Neural cell (in vitro differentiated cells): ENCODE measurements around the gene CARD9. TPM values are rescaled to one million over a fixed set of nuclear protein-coding genes. Genes with fewer than 3 reads are reported as not detected.
"Not testable (repeated sequence)": the region's sequence is repeated elsewhere in the genome, so short reads cannot be mapped to it uniquely, and the experiment has no call there.

Source experiments
- H2AFZ ChIP-seq: fragments of 200-600, 300-800 bp; sonication (generic), shearing (Covaris generic); 2 replicates; pipeline ENCODE4 v1.6.0; 2014; ENCODE audit warnings: low read depth, mild to moderate bottlenecking, antibody characterized with exemption, low read length, moderate library complexity
- H3F3A ChIP-seq: fragments of 200-600 bp; shearing (Covaris generic); 2 replicates; pipeline ENCODE4 v1.6.1; 2016; ENCODE audit warnings: mild to moderate bottlenecking, moderate library complexity, mixed read lengths, antibody characterized with exemption, low read length; ENCODE audit not compliant: insufficient read depth, poor library complexity, severe bottlenecking
- H3K27ac ChIP-seq: fragments of 200-600, 300-800 bp; sonication (generic), shearing (Covaris generic); 2 replicates; pipeline ENCODE4 v1.5.1; 2014; ENCODE audit warnings: mild to moderate bottlenecking, low read length, moderate library complexity
- H3K27me3 ChIP-seq: fragments of 300-800, 200-600 bp; sonication (generic), shearing (Covaris generic); 2 replicates; pipeline ENCODE4 v1.6.0; 2014; ENCODE audit warnings: mild to moderate bottlenecking, low read depth, low read length, moderate library complexity; ENCODE audit not compliant: insufficient read depth
- H3K36me3 ChIP-seq: fragments of 300-800, 200-600 bp; sonication (generic), shearing (Covaris generic); 2 replicates; pipeline ENCODE4 v1.5.1; 2014; ENCODE audit warnings: mild to moderate bottlenecking, antibody characterized with exemption, low read length, moderate library complexity; ENCODE audit not compliant: insufficient read depth
- H3K4me2 ChIP-seq: fragments of 300-800, 200-600 bp; sonication (generic), shearing (Covaris generic); 2 replicates; pipeline ENCODE4 v1.6.0; 2014; ENCODE audit warnings: mild to moderate bottlenecking, low read length
- H3K4me3 ChIP-seq: fragments of 300-800, 200-600 bp; sonication (generic), shearing (Covaris generic); 2 replicates; pipeline ENCODE4 v1.5.1; 2014; ENCODE audit warnings: mild to moderate bottlenecking, low read length, moderate library complexity
- H3K79me2 ChIP-seq: fragments of 200-600 bp; shearing (Covaris generic); replicated peaks from 2 replicates; pipeline ENCODE4 v1.6.0; 2014; ENCODE audit warnings: mild to moderate bottlenecking, low read length, moderate library complexity; ENCODE audit not compliant: insufficient read depth
- H3K9ac ChIP-seq: fragments of 300-800, 200-600 bp; sonication (generic), shearing (Covaris generic); 2 replicates; pipeline ENCODE4 v1.6.1; 2016; ENCODE audit warnings: mild to moderate bottlenecking, low read length, mixed read lengths
- H3K9me2 ChIP-seq: fragments of 200-600 bp; shearing (Covaris generic); 2 replicates; pipeline ENCODE4 v1.6.1; 2016; ENCODE audit warnings: mild to moderate bottlenecking, low read length, mixed read lengths; ENCODE audit not compliant: insufficient read depth
- H3K9me3 ChIP-seq: fragments of 200-600, 300-800 bp; sonication (generic), shearing (Covaris generic); 2 replicates; pipeline ENCODE4 v1.6.1; 2016; ENCODE audit warnings: mild to moderate bottlenecking, mixed run types, low read length, moderate library complexity, mixed read lengths
- H4K20me1 ChIP-seq: fragments of 200-600 bp; shearing (Covaris generic); 2 replicates; pipeline ENCODE4 v1.6.1; 2016; ENCODE audit warnings: mild to moderate bottlenecking, mixed run types; ENCODE audit not compliant: insufficient read depth
- CTCF ChIP-seq: fragments of 450-650 bp; IDR thresholded peaks from 2 replicates; pipeline ENCODE4 v1.5.1; 2014; ENCODE audit warnings: antibody characterized with exemption, mild to moderate bottlenecking, moderate library complexity; ENCODE audit not compliant: poor library complexity, severe bottlenecking
- EP300 ChIP-seq: fragments of 450-650 bp; conservative IDR thresholded peaks from 2 replicates; pipeline ENCODE4 v1.6.1; 2014; ENCODE audit warnings: antibody characterized with exemption, mild to moderate bottlenecking, moderate library complexity; ENCODE audit not compliant: poor library complexity, severe bottlenecking
- EZH2 ChIP-seq: fragments of 200-600, 300-800 bp; shearing (Covaris generic), sonication (generic); IDR thresholded peaks from 2 replicates; pipeline ENCODE4 v1.6.1; 2014; ENCODE audit warnings: antibody characterized with exemption, low read length, borderline replicate concordance, mild to moderate bottlenecking; ENCODE audit not compliant: insufficient read depth, poor library complexity, severe bottlenecking
- MXI1 ChIP-seq: fragments of 450-650 bp; conservative IDR thresholded peaks from 2 replicates; pipeline ENCODE4 v1.6.1; 2014; ENCODE audit warnings: antibody characterized with exemption, mild to moderate bottlenecking; ENCODE audit not compliant: poor library complexity, severe bottlenecking
- POLR2AphosphoS5 ChIP-seq: IDR thresholded peaks from 2 replicates; pipeline ENCODE4 v1.6.1; 2012
- RAD21 ChIP-seq: fragments of 450-650 bp; conservative IDR thresholded peaks from 2 replicates; pipeline ENCODE4 v1.6.1; 2014; ENCODE audit warnings: antibody characterized with exemption, mild to moderate bottlenecking, moderate library complexity
- REST ChIP-seq: IDR thresholded peaks from 2 replicates; pipeline ENCODE4 v1.6.1; 2012; ENCODE audit warnings: borderline replicate concordance
- SMC3 ChIP-seq: fragments of 450-650 bp; conservative IDR thresholded peaks from 2 replicates; pipeline ENCODE4 v1.6.1; 2014; ENCODE audit warnings: antibody characterized with exemption, mild to moderate bottlenecking, moderate library complexity; ENCODE audit not compliant: poor library complexity
- TAF1 ChIP-seq: IDR thresholded peaks from 2 replicates; pipeline ENCODE4 v1.6.1; 2012; ENCODE audit warnings: low read depth
- polyA plus RNA-seq: library from polyadenylated mRNA; depleted of rRNA; stranded (reverse); fragments of >200 nt; gene quantifications from 2 replicates; pipeline ENCODE4 v1.2.3, GENCODE V29; 2014

Gene CARD9
- polyA plus RNA-seq, 1 donor from 2014 or later: 0.77 TPM

GRCh38 chr9:136353088-136353487 is 20.4 kb downstream of the CARD9 start:
- Histone ChIP-seq H3K79me2 (no peaks in the 10 kb centered on the region), H3K4me3 (no peak overlapping the region), H3K9ac (no peak overlapping the region), H4K20me1 (no peaks in the 10 kb centered on the region), H3K4me2 (no peak overlapping the region), H3K9me3 (no peaks in the 10 kb centered on the region), H2AFZ (no peak overlapping the region), H3F3A (no peaks in the 10 kb centered on the region), H3K36me3 (no peaks in the 10 kb centered on the region), H3K27me3 (no peaks in the 10 kb centered on the region), H3K9me2 (no peaks in the 10 kb centered on the region), H3K27ac (no peak overlapping the region)
- no peak for TF ChIP-seq EP300
- no peak for TF ChIP-seq EZH2

GRCh38 chr9:136352682-136353081 is 20.8 kb downstream of the CARD9 start:
- Histone ChIP-seq H3K9me3 (no peaks in the 10 kb centered on the region), H3K9ac (no peak overlapping the region), H3K27ac (no peak overlapping the region), H3K36me3 (no peaks in the 10 kb centered on the region), H3K4me3 (no peak overlapping the region), H3F3A (no peaks in the 10 kb centered on the region), H3K27me3 (no peaks in the 10 kb centered on the region), H3K9me2 (no peaks in the 10 kb centered on the region), H4K20me1 (no peaks in the 10 kb centered on the region), H3K4me2 (no peak overlapping the region), H3K79me2 (no peaks in the 10 kb centered on the region), H2AFZ (no peak overlapping the region)
- TF ChIP-seq POLR2AphosphoS5 (no peak), CTCF (no peak), SMC3 (no peak), EZH2 (no peak), MXI1 (no peak), TAF1 (no peak), EP300 (no peak), REST (no peak), RAD21 (no peak)

- not testable (repeated sequence) for H3K27ac ChIP-seq, H3K9ac ChIP-seq, H3K36me3 ChIP-seq
These were observed 21.6 kb downstream of the CARD9 start for GRCh38 chr9:136351868-136352267.

More at GRCh38 chr9:136351868-136352267, 21.6 kb downstream of the CARD9 start:
- not testable (repeated sequence) for H3K9me2 ChIP-seq, H2AFZ ChIP-seq, H3K4me2 ChIP-seq, H3K27me3 ChIP-seq, H3K79me2 ChIP-seq, H3K9me3 ChIP-seq, H3K4me3 ChIP-seq, H3F3A ChIP-seq, H4K20me1 ChIP-seq
